DMS153 treated with DMSO at 0.1 percent for 48 hours (cell line): ENCODE results near the gene MRPL55.
A peak's percentile ranks its signal among the peaks of the same experiment; 100 is the strongest.

ENCODE experiments used
- DNase-seq: peaks from one replicate; lab custom pipeline; 2025; ENCODE audit not compliant: unreplicated experiment; lab: John Stamatoyannopoulos, UW

MRPL55 gene

GRCh38 chr1:228088586-228089498 lies 20.3 kb downstream of the MRPL55 start:
- no peak for DNase-seq

GRCh38 chr1:228087771-228088251 lies 21.3 kb downstream of the MRPL55 start:
- no peak for DNase-seq

- DNase-seq: no peak
Measured at GRCh38 chr1:228085287-228085951, 23.7 kb downstream of the MRPL55 start.

- DNase-seq: no peak
Measured at GRCh38 chr1:228084797-228085196, 24.3 kb downstream of the MRPL55 start.

- DNase-seq: no peak
Measured at GRCh38 chr1:228084325-228084724, 24.8 kb downstream of the MRPL55 start.

- no peak for DNase-seq
Measured at GRCh38 chr1:228083871-228084278, 25.2 kb downstream of the MRPL55 start.

- DNase-seq: peak; percentile 9
Measured at GRCh38 chr1:228082918-228083870, 25.9 kb downstream of the MRPL55 start.

- peak; percentile 96 for DNase-seq
Measured at GRCh38 chr1:228082214-228082917, 26.7 kb downstream of the MRPL55 start, which contains the start of gene ARF1. Gene ARF1, plus strand, starts transcription at chr1:228082708. Its CDS starts 14,407 bp downstream, at chr1:228097115.

GRCh38 chr1:228081578-228082213 lies 27.4 kb downstream of the MRPL55 start:
- no peak for DNase-seq

GRCh38 chr1:228081144-228081543 lies 28.0 kb downstream of the MRPL55 start:
- no peak for DNase-seq

GRCh38 chr1:228079601-228080263 lies 29.4 kb downstream of the MRPL55 start:
- DNase-seq: no peak

- DNase-seq: no peak
Measured at GRCh38 chr1:228079013-228079412, 30.1 kb downstream of the MRPL55 start.

GRCh38 chr1:228077565-228078330 lies 31.4 kb downstream of the MRPL55 start:
- DNase-seq: no peak

GRCh38 chr1:228076796-228077430 lies 32.2 kb downstream of the MRPL55 start:
- DNase-seq: no peak

GRCh38 chr1:228075801-228076271 lies 33.3 kb downstream of the MRPL55 start:
- DNase-seq: no peak

- DNase-seq: no peak
Measured at GRCh38 chr1:228074954-228075730, 34.0 kb downstream of the MRPL55 start.
